HG02763 (cell line): Measurements from ENCODE around the gene NFYA.

Experiments
- ATAC-seq: cut with Tn5 transposase; IDR thresholded peaks from one replicate; pipeline ENCODE4 v1.9.1; 2021; ENCODE audit warnings: mild to moderate bottlenecking, moderate library complexity; ENCODE audit not compliant: unreplicated experiment

The NFYA gene

DNA sequence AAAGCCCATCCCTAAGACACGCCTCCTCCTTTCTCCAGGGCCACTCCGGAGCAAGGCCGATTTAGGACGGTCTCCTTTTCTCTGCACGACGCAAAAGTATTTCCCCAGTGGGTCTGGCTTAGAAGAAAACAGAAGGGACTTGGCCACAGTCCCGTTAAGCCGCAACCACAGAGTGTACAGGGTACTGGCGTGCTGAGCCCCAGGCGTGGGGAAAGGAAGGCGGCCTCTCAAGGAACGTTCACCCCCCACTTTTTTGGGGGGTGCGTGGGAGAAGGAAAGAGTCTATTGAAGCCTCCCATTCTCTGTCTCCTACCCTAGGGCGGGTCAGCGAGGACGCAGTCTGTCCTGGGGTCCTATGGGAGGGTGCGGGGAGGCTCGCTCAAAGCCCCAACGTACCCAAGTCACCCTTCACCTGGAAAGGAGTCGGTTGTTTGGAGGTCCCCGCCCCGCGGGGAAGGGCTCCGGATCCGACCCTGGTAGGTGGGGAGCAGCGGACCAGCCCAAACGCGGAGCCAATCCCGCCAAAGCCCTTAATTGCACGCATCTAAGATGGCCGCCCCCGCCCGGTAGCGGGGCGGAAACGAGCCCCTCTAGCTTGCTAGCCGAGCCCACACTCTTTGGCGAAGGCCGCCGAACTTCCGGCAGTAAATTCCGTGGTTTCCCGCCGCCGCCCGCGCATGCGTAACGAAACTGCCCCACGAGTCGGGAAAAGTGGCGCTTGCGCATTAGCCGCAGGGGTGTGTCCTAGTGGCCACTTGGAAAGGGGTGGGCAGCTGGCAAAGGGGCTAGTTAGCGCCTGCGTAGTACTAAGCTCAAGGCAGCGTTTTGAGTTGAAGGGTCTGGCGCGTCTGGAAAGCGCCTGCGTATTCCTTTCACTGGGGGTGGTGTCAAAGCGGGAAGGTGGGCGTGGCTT, 595 bp upstream of the NFYA start, which contains the start of gene OARD1:
TSS of gene OARD1 (minus strand) at position 434 of the 913 bp plus-strand sequence. CDS start 722 bp downstream, outside the sequence.
- peak; percentile 55 for ATAC-seq

DNA sequence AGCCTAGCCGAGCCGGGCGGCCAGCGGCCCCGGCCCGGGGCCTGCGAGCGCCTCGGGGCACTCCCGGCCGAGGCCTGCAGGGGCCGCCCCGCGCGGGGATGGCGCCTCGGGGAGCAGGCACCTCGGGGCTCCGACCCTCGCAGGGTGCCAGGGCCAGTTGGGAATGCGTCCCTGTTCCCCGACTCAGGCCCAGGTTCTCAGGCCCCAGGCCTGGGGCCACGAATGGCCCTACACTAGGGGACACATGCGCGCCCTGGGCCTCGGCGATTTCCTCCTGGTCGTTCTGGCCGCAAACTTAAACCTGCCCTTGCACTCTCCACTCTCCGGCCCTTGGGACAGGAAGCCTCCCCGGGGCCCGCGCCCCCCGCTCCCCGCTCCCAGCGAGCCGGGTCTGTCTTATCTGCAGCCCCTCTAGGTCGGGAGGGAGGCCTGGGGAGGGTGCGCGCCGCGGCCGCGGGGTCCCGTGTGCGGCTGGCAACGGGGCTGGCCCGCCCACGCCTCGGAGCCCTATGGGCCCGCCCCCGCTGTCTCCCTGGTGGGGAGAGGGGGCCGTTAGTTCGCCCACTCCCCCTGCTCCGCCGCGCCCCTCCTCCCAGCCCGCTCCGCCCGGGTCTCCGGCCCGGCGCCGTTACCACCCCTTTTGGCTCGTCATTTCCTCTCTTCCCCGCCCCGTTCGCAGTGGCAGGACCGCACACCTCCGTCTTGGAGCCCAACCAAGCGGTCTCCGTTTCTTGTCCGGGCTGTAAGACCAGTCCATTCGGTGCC, 611 bp downstream of the NFYA start:
- peak; percentile 25 for ATAC-seq

DNA sequence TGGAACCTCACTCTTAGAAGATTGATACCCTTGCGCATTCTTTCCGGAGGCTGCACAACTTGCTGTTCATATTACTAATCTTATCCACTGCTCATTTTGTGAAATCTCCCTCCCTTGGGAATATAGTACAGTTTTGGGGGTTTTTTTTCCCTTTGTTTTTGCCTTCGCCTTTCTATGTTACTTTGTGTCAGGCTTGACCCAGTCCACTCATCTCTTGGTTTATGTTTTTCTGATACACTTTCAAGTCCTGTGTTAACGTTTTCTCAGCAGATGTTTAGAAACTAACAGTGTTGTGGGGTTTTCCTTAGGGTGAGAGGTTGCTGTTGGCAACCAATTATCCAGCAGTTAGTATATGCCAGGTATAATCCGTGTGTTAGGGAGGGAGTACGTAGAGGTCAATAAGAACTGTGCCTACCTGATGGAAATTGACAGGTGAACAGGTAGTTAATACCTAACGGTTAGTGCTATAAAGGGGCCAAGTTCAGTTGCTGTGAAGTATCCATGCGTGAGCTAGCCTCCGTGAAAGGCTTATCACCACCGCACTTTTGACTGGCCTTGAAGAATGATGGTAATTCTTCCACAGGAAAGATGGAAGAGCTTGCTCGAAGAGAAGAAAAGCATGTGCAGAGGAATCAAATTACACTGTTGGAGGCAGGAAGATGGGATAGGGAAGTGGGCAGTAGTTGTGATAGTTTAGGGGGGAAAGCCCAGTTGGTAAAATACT, 1.4 kb downstream of the NFYA start:
- ATAC-seq, result no peak

DNA sequence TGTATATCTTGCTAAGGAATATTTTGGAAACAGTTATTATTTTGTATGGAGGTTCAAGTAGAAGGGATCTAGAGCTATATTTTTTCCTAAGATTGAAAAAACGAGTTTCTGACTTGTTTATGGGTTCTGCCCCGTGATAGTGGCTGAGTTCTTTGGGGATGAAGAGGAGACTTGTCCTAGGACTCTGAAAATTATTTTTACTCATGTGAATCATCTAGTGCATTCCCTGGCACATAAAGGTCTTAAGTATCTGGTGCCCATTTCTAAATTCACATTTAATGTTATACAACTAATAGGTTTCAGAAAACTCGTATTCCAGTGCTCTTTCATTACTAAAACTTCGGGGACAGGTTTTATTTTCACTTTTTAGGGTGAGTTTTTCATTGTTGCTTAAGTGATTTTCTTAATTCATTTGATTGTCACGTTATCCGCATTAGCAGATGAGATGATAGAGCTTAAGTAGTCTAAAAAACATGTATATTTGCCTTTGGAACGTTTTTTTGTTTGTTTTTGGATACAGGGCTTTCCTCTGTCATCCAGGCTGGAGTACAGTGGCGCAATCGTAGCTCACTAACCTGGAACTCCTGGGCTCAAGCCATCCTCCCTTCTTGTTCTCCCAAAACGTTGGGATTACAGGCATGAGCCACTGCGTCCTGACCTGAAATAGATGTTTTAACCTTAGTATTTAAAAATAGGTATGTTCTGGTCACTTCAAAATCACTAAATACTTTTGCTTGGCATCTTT, 2.1 kb downstream of the NFYA start:
- ATAC-seq, result no peak

DNA sequence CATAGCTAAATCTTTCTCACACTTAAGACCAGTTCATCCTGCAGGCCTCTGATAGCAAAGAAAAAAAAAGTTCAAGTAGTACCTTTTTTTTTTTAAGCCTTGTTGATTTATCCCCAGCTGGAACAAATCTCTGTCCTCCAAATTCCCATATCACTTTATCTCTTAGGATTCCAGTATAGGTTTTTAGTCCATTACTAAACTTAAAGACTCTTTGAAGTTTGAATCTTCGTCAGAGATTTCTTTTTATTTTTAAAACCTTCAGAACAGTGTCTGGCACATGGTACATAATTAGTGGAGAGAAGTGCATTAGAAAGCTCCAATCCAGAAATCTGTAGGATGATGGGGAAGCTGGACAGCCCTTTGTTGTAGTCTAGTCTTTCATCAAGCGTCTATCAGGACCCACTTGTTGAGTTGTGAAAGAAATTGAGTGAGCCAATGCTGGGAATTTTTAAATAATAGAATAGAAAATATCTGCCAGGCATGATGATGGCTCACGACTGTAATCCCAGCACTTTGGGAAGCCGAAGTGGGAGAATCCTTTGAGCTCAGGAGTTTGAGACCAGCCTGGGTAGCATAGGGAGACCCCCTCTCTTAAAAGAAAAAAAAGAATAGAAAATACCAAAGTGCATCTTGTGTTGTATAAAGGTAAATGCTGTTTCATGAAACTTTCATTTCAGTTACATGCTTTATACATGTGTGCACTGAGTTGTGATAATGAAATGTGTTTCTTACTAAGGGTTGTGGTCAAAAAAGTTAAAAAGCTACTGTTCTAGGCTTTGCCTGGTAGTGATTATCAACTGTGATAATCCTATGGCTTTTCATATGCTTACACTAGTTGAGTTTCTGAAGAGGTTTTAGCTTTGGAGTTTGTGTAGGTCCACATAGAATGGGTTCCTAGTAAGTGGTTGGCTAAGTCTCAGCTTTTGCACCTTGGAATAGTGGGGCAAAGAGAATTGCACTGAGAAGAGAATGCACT, 3.2 kb downstream of the NFYA start:
- ATAC-seq, result no peak

DNA sequence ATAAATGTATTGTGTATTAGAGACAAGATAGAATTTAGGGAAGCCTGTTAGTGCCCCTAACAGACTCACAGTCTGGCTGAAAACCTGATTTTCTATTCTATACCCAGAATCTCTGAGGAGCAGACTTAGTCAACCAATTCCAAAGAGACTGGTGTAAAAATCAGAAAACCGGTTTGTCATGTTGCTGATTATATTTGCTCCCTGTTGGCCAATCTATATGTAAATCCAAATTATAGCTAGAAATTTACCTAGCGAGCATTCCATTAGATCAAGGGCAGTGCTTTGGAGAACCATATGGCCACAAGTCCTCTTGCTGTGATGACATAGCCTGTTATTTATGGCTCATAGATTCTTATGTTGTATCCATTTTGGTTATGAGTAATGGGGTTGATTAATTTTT, 4.8 kb downstream of the NFYA start:
- no peak for ATAC-seq

DNA sequence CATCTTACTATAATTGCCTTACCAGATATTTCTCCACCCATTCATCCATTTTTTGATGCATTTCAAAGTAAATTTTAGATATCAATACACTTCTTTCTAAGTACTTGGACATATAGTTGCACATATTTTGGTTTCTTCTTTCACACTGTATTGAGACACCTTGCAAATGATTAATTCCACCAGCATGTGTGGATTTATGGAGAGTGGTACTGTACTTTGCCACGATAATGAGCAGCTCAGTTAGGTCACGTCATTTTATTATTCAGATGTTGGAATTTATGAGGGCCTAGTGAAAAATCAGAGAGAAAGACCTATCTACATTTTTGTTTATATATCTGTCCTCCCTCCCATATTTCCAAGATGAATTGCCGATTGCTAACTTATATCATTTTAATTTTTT, 5.3 kb downstream of the NFYA start:
- ATAC-seq, result no peak

DNA sequence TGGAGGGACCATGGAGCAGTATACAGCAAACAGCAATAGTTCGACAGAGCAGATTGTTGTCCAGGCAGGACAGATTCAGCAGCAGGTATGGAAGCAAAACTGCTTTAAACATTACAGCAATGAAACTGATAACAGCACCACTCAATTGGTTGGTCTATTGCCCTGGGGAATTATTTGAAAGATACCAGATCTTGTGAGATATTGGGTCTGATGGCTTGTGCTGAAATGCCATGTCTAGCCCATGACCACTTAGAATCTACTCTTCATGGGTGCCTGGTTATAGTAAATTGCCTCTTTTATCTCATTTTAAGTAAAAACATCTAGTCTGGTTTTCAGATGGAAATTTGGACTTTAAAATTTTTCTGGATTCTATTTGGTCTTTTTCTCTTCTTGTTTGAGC, 6.3 kb downstream of the NFYA start:
- no peak for ATAC-seq

DNA sequence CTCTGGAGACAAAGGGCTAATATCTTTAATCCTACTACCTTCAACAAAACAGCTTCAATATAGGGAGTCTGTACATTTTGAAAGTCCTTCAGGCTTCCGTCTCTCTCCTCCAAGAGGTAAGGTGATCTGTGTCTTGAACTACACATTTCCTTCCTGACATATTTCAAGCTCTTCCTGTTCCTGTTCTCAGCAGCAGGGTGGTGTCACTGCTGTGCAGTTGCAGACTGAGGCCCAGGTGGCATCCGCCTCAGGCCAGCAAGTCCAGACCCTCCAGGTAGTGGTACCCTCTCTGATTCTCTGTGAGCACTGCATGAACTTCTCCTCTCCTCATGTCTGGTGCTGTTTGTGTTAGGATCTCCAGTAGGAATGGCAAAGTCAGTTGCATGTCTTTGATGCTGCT, 7.8 kb downstream of the NFYA start:
- no peak for ATAC-seq

DNA sequence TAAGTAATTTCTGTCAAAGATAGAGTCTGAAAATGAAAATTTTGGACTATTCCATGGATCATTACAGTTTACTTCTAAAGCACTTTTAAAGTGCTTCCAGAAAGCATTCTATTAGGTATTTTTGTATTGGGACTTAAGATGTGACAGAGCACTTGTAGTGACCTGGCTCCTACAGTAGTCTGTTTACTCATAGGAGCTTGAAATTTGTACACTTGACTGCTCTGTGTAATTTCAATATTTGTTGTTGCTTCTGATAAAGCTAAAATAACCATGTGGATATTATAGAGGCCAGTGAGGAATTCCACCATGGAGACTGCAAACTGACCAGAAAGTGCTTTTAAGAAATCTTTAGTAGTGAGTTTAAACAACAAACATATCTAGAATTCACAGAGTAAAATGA, 10.3 kb downstream of the NFYA start:
- ATAC-seq, result no peak

DNA sequence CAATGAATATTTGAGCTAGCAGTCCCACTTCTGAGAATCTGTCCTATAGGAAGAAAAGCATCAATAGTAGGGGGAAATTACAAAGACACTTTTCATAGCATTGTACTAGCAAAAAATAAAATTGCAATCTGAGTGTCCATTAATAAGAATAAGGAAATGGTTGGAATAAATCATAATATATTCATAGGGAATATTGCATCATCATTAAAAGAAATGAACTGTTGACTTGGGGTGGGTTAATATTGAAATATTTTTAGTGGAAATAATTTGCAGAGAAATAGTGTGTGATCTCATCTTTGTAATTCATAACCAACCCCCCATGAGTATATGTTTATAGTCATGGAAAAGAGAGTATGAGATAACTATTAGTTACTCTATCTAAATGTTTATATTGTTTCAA, 12.4 kb downstream of the NFYA start:
- no peak for ATAC-seq

DNA sequence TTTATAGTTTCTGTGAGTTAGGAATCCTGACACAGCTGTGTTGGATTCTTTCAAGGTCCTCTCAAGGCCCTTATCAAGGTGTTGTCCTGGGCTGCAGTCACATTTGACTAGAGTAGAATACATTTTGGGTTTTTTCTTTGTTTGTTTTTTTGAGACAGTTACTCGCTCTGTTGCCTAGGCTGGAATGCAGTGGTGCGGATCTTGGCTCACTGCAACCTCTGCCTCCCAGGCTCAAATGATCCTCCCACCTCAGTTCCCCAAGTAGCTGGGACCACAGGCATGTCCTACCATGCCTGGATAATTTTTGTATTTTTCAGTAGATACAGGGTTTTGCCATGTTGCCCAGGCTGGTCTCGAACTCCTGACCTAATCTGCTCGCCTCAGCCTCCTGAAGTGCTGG, 15.7 kb downstream of the NFYA start:
- no peak for ATAC-seq

DNA sequence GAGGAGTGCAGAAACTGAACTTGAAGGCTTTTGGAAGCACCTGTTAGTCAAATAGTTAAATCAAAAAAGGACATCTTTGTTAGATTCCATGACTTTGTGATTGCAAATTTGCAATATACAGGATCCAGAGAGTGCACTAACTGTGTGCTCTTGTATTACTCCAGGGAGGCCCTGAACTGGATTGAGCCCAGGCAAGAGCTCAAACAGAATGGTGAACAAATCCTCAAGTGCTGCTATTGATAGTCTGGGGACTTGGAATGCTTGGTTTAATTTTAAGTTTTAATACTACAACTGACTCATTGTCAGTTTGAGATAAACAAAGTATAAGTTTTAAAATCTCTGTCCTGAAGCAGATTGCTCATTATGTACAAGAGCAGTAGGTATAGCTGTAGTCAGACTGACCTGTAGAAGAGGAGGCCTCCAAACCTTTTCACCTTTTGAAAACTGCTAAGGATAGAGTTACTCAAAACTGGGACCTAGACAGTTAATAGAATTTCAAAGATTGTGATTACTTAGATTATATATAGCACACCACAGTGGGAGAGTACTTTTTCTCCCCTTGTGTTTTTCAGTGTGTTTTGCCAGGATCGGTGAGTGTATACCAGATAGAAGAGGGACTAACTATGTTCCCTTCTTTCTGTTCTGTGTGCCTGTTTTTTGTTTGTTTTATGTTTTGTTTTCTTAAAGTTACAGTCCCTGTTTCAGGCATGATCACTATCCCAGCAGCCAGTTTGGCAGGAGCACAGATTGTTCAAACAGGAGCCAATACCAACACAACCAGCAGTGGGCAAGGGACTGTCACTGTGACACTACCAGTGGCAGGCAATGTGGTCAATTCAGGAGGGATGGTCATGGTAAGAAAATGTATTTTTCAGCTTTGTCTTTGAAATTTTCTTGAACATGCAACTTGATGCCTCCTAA, 18.3 kb downstream of the NFYA start:
- ATAC-seq, result no peak

DNA sequence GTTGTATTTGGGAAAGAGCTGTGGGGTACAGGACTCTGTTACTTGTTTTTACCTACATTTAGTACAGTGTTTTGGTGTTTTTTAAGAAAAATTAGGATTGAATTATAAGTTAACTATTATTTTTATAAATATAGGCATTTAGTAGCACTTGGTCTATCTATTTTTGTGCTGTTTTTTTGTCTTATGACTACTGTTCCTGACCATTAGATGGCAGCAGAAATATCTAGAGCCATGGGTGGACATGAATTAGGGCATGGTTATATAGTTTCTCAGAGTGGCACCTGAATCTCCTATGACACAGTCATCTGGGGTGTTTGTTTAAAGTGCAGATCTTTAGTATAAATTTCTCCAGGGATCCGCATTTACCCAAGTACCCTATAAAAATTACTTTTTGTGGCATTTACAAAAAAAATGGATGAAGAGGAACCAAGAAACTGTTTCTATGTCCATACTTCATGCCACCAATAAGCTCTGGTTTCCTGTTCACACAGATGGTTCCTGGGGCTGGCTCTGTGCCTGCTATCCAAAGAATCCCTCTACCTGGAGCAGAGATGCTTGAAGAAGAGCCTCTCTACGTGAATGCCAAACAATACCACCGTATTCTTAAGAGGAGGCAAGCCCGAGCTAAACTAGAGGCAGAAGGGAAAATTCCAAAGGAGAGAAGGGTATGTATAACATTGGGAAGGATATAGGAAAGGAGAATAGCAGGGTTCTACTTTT, 19.8 kb downstream of the NFYA start:
- no peak for ATAC-seq

DNA sequence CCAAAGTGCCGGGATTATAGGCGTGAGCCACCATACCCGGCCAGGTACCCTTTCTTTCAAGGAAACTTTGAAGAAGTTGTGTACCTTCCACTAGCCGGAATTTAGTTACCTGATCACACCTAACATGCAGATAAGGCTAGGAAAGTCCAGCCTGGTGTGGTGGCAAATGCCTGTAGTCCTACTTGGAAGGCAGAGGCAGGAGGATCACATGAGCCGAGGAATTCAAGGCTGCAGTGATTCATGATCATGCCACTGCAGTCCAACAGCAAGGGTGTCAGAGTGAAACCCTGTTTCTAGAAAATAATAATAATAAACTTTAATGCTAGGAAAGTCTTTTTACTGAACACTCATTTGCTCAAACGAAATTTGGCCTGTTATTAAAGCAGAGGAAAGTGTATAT, 21.0 kb downstream of the NFYA start:
- no peak for ATAC-seq

DNA sequence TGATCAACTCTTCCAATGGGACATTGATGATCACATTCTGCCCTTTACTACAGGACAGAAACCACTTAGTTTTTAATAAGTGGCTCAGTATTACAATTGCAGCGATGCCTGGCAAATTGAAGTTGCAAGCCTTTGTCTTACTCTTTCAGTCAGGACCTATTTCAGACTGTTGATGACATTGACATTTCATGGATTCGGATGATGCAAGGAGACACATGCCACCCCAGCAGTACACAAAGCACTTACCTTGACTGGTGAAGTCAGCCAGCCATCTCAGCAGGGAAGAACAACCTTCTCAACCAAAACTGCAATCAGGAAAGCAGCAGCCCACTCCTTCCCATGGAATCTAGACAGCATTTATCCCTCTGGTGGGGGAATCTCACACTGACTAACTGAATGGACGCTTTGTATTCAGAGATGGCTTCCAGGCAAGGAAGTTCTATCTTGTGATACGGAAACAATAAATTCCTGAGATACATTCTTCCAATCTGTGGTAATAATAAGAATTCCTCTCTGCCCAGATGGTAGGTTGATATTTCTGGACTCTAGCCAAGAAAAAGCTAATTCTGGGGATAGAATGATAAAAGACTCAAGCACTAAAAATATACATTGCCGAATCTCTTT, 24.8 kb downstream of the NFYA start:
- no peak for ATAC-seq

DNA sequence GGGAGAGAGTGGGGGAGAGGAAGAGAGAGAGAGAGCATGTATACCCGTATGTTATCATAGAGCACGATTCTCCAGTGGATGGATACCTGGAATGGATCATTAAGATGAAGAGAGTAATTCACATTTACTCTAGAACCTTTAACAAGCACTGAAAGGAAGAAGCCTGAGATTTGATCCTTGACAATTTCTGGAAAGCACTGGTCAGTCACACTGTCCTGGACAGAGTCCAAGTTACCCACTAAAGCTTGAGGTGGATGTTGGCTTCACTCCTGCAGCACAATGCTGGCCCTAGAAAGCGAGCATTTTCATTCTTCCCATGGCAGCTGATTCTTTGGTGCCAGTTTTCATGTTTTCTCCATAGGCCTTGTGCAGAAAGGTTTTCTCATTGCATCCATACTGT, 25.6 kb downstream of the NFYA start:
- ATAC-seq, result no peak
